Nephron (organoid): ENCODE measurements around the gene PIK3C2G.

Experiments used
- H3K27ac Mint-ChIP-seq, 3 experiments: 2 replicates each; pipeline ENCODE4 v1.8.0; 2020; ENCODE audit warnings: mixed read lengths in 3 of 3, mild to moderate bottlenecking in 2 of 3, moderate library complexity in 1 of 3
- H3K27me3 Mint-ChIP-seq: 2 replicates; pipeline ENCODE4 v1.8.0; 2021; ENCODE audit warnings: low read depth, mild to moderate bottlenecking, moderate library complexity, mixed read lengths
- H3K36me3 Mint-ChIP-seq: 2 replicates; pipeline ENCODE4 v1.8.0; 2020; ENCODE audit warnings: low read depth, mixed read lengths
- H3K4me1 Mint-ChIP-seq: 2 replicates; pipeline ENCODE4 v1.8.0; 2020; ENCODE audit warnings: mixed read lengths
- H3K4me3 Mint-ChIP-seq, 3 experiments: 2 replicates each; pipeline ENCODE4 v1.8.0; 2020; ENCODE audit warnings: mild to moderate bottlenecking in 3 of 3, mixed read lengths in 3 of 3, moderate library complexity in 2 of 3
- H3K9me3 Mint-ChIP-seq: 2 replicates; pipeline ENCODE4 v1.8.0; 2020; ENCODE audit warnings: mixed read lengths
- TF ChIP-seq, protein P1 (sequence below), 3 experiments: fragments of 200-600 bp; sonication (generic); IDR thresholded peaks; one replicate each; pipeline ENCODE4 v1.5.0; 2021; ENCODE audit warnings: antibody characterized with exemption in 3 of 3; ENCODE audit not compliant: unreplicated experiment in 3 of 3

Gene PIK3C2G

DNA sequence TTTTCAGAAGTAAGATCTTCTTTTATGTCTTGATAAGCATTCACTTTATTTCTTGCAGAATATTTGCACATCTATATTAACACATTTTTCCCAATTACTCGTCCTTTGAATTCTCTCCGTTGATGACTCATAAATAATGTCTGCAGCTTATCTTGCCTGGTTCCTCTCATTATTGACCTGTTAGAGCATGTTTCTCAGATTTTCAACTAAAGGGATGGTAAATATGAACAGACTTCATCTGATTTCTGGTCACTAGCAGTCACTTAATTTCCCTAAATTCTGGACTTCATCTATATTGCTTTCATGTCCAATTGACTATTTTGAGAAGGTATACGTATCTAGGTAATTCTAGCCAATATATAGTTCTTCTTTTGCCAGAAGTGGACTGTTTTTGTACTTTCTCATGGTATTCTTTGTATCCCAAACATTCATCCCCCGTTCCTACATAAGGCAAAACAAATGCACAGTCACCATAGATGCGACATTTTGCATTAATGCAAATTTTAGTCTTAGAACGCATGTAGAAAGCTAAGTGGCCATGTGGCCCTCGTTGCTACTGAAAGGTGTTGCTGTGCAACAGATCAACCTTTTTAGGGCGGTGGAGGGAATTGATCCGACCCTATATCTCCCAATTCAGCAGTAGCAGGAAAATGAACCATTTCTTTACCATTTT, 6.2 kb downstream of the PIK3C2G start:
- H3K4me1 Mint-ChIP-seq: peaks cover 6% of the 10 kb centered on the region
- H3K27me3 Mint-ChIP-seq: no peaks in the 10 kb centered on the region
- H3K27ac Mint-ChIP-seq: no peak overlapping the region
- H3K9me3 Mint-ChIP-seq: no peaks in the 10 kb centered on the region
- no peaks in the 10 kb centered on the region for H3K36me3 Mint-ChIP-seq
- H3K4me3 Mint-ChIP-seq: no peak overlapping the region
- TF ChIP-seq, protein P1, sequence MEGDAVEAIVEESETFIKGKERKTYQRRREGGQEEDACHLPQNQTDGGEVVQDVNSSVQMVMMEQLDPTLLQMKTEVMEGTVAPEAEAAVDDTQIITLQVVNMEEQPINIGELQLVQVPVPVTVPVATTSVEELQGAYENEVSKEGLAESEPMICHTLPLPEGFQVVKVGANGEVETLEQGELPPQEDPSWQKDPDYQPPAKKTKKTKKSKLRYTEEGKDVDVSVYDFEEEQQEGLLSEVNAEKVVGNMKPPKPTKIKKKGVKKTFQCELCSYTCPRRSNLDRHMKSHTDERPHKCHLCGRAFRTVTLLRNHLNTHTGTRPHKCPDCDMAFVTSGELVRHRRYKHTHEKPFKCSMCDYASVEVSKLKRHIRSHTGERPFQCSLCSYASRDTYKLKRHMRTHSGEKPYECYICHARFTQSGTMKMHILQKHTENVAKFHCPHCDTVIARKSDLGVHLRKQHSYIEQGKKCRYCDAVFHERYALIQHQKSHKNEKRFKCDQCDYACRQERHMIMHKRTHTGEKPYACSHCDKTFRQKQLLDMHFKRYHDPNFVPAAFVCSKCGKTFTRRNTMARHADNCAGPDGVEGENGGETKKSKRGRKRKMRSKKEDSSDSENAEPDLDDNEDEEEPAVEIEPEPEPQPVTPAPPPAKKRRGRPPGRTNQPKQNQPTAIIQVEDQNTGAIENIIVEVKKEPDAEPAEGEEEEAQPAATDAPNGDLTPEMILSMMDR (IDR thresholded peaks at IDR 0.05; ENCODE audit: unreplicated experiment in 3 of 3): no peak

DNA sequence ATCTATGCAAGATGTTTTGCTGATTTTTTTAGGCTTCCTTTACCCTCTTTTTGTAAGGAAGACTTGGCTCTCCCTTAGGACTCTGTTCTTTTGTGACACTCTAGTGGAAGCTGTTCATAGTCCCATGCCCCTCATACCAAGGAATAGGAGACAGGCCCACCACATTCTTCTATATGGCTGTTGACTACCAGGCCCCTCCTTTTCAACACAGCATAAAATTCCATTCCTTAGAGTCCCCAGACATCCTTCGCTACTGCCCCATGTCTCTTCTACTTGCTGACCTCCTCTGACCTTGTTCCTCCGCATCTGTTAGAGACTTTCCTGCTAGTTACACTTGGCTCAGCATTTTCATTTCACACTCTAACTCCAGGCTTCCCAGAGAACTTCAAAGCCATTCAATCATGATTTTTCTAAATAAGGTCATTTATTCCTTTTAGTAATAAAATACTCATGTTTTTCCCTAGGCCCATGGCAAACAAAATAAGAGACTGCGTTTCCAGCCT, 9.7 kb downstream of the PIK3C2G start:
- peaks cover 4% of the 10 kb centered on the region for H3K36me3 Mint-ChIP-seq
- TF ChIP-seq, protein P1 (IDR thresholded peaks at IDR 0.05; ENCODE audit: unreplicated experiment in 3 of 3): no peak
- H3K27me3 Mint-ChIP-seq: no peaks in the 10 kb centered on the region
- H3K4me3 Mint-ChIP-seq: no peak overlapping the region
- H3K27ac Mint-ChIP-seq: peak overlapping the region; percentile 6 to 65 (median 47)
- peaks cover 6% of the 10 kb centered on the region for H3K9me3 Mint-ChIP-seq
- H3K4me1 Mint-ChIP-seq: peaks cover 12% of the 10 kb centered on the region

DNA sequence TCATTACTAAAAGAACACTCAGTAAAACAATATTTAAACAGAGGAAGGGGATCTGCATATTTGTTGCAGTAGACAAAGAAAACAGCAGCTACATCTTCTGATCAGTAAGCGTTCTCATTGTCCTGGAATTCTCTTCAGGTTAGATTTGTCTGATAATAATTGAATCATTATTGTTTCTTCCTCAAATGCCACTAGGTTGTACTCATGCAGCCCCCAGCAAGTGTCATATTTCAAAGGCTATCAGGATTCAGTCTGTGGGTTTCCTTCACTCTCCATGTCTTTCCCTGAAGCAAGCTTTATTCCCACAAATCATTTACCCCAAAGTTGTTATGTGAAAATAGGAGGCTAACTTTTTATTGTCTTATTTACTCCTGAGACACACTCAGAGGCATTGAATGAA, 14.7 kb downstream of the PIK3C2G start:
- Mint-ChIP-seq H3K4me3 (no peak overlapping the region), H3K27ac (peak overlapping the region; percentile 56 to 72 (median 62)), H3K9me3 (peaks cover 6% of the 10 kb centered on the region), H3K4me1 (peaks cover 32% of the 10 kb centered on the region), H3K36me3 (peaks cover 4% of the 10 kb centered on the region), H3K27me3 (no peaks in the 10 kb centered on the region)
- TF ChIP-seq, protein P1 (IDR thresholded peaks at IDR 0.05; ENCODE audit: unreplicated experiment in 3 of 3): no peak

DNA sequence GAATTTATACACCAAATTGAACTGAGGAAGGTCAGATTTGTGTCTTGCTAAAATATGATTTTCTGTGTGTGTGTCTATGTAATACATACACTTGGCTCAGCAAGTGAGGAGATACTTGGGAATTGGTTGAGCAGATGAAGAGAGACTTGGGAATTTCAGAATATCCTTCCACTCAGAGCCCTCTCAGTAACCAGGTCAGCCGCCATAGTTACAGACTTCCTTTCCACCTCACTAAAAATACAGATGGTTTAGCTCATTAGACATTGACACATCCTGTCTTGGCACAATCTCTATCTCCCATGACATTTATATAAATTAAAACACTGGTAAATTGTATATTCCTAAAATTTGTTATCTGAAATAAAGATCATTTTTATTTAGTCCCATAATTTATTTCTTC, 15.9 kb downstream of the PIK3C2G start:
- Mint-ChIP-seq H3K9me3 (peaks cover 6% of the 10 kb centered on the region), H3K36me3 (peaks cover 4% of the 10 kb centered on the region), H3K4me1 (peaks cover 40% of the 10 kb centered on the region), H3K27ac (peak overlapping the region; percentile 51 to 72 (median 71)), H3K4me3 (no peak overlapping the region), H3K27me3 (no peaks in the 10 kb centered on the region)
- TF ChIP-seq, protein P1 (IDR thresholded peaks at IDR 0.05; ENCODE audit: unreplicated experiment in 3 of 3): no peak

DNA sequence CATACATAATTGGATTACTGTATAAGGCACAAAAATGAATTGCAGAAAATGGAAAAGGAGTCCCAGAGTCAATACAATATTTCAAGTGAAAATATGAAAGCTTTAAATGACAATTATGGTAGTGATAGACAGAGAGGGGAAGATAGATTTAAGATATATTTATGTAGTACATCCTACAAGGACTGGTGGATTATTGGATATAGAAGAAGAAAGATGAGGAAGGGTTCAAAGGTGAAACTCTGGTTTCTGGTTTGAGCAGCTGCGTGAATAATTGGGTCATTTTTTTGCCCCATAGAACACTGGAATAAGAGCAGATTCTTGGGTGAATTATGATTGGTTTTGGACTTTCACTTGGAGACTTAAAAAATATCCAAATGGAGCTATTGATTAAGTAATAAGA, 19.4 kb downstream of the PIK3C2G start:
- Mint-ChIP-seq H3K4me3 (no peak overlapping the region), H3K27ac (peak overlapping the region in 2 of 3 experiments; percentile 56 to 91), H3K4me1 (peaks cover 55% of the 10 kb centered on the region), H3K9me3 (peaks cover 12% of the 10 kb centered on the region), H3K27me3 (no peaks in the 10 kb centered on the region), H3K36me3 (no peaks in the 10 kb centered on the region)
- TF ChIP-seq, protein P1 (IDR thresholded peaks at IDR 0.05; ENCODE audit: unreplicated experiment in 3 of 3): no peak

DNA sequence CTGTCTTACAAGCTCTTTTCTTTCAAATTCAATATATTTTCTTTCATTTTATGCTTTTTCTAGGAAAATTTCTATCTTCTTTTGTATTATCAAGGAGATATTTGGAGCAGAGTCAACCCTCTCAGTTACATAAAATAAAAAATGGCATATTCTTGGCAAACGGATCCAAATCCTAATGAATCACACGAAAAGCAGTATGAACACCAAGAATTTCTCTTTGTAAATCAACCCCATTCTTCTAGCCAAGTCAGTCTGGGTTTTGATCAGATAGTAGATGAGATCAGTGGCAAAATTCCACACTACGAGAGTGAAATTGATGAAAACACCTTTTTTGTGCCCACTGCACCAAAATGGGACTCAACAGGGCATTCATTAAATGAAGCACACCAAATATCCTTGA, 20.6 kb downstream of the PIK3C2G start:
- TF ChIP-seq, protein P1 (IDR thresholded peaks at IDR 0.05; ENCODE audit: unreplicated experiment in 3 of 3): no peak
- H3K4me3 Mint-ChIP-seq: peak overlapping the region in 1 of 3 experiments; percentile 7
- peaks cover 14% of the 10 kb centered on the region for H3K9me3 Mint-ChIP-seq
- H3K4me1 Mint-ChIP-seq: peaks cover 46% of the 10 kb centered on the region
- no peaks in the 10 kb centered on the region for H3K36me3 Mint-ChIP-seq
- H3K27me3 Mint-ChIP-seq: no peaks in the 10 kb centered on the region
- H3K27ac Mint-ChIP-seq: peak overlapping the region; percentile 41 to 91 (median 90)
